Central memory CD4-positive, alpha-beta T cell (primary cell): Measurements from ENCODE around the gene JPH3.

Source experiments
- DNase-seq: peaks from one replicate; pipeline ENCODE4 v3.0.0; 2022
- total RNA-seq, 3 experiments: gene quantifications; one replicate each; lab custom pipeline; 2026; lab: John Stamatoyannopoulos, UW

The JPH3 gene
- total RNA-seq: 0 to 0.07 (median 0) reads per million in 3 experiments

- DNase-seq: no peak
These were observed at the start of gene JPH3 for GRCh38 chr16:87602001-87602775. Gene JPH3, plus strand, starts transcription at chr16:87602508. Its CDS starts 639 bp downstream, at chr16:87603147.

GRCh38 chr16:87552772-87553573 lies 49.3 kb upstream of the JPH3 start:
- no peak for DNase-seq

GRCh38 chr16:87554754-87555427 lies 47.4 kb upstream of the JPH3 start:
- DNase-seq: no peak

GRCh38 chr16:87555647-87556046 lies 46.7 kb upstream of the JPH3 start:
- DNase-seq: no peak

- DNase-seq: no peak
These were observed 45.3 kb upstream of the JPH3 start for GRCh38 chr16:87556941-87557459.

- DNase-seq: no peak
These were observed 43.6 kb upstream of the JPH3 start for GRCh38 chr16:87558682-87559081.

GRCh38 chr16:87559945-87560344 lies 42.4 kb upstream of the JPH3 start:
- no peak for DNase-seq

GRCh38 chr16:87560428-87561199 lies 41.7 kb upstream of the JPH3 start:
- DNase-seq: no peak

GRCh38 chr16:87561200-87562105 lies 40.9 kb upstream of the JPH3 start:
- DNase-seq: no peak

- no peak for DNase-seq
These were observed 40.1 kb upstream of the JPH3 start for GRCh38 chr16:87562201-87562600.

GRCh38 chr16:87563022-87563421 lies 39.3 kb upstream of the JPH3 start:
- DNase-seq: no peak

- DNase-seq: no peak
These were observed 38.4 kb upstream of the JPH3 start for GRCh38 chr16:87563714-87564523.

- no peak for DNase-seq
These were observed 37.9 kb upstream of the JPH3 start for GRCh38 chr16:87564524-87564778.

GRCh38 chr16:87569601-87570571 lies 32.4 kb upstream of the JPH3 start:
- no peak for DNase-seq

GRCh38 chr16:87570572-87570937 lies 31.8 kb upstream of the JPH3 start:
- no peak for DNase-seq

- DNase-seq: no peak
These were observed 31.1 kb upstream of the JPH3 start for GRCh38 chr16:87570938-87571867.

- DNase-seq: no peak
These were observed 30.5 kb upstream of the JPH3 start for GRCh38 chr16:87571868-87572244.

GRCh38 chr16:87572959-87573358 lies 29.3 kb upstream of the JPH3 start:
- no peak for DNase-seq
